Fibroblast of lung (primary cell): Measurements from ENCODE around the gene TRIM8.

Source experiments
- EZH2 ChIP-seq: IDR thresholded peaks from 2 replicates; pipeline ENCODE4 v1.5.1; 2012; ENCODE audit warnings: low read length, control low read depth, mild to moderate bottlenecking; ENCODE audit errors: missing control alignments
- TF ChIP-seq, protein P1 (sequence below), 2 donors: IDR thresholded peaks in 1 of 2; conservative IDR thresholded peaks in 1 of 2; 1 replicate in 1 of 2; 2 replicates in 1 of 2; pipeline ENCODE4 v1.5.1; 2011 to 2012; ENCODE audit warnings: low read length in 2 of 2, control low read depth in 1 of 2, inconsistent platforms in 1 of 2, low read depth in 1 of 2, mild to moderate bottlenecking in 1 of 2

DNA sequence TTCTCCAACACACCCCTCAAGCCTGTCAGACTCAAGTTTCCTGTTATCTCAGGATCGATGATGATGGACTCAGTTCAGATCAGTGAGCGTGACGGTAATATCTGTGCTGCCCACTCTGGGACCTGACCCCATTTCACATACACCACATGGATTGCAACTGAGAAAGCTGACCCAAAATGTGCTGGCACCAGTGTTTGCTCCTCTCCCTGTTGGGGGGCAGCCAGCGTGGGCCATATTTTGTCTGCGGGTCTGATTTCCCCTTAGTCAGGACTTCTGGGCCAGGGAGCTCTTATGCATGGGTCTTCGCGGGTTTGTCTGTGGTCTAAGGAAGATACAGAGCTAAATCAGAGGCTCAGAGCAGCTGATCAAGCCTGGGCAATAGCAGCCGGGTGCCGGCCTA is 42.6 kb upstream of the TRIM8 start:
- TF ChIP-seq, protein P1, sequence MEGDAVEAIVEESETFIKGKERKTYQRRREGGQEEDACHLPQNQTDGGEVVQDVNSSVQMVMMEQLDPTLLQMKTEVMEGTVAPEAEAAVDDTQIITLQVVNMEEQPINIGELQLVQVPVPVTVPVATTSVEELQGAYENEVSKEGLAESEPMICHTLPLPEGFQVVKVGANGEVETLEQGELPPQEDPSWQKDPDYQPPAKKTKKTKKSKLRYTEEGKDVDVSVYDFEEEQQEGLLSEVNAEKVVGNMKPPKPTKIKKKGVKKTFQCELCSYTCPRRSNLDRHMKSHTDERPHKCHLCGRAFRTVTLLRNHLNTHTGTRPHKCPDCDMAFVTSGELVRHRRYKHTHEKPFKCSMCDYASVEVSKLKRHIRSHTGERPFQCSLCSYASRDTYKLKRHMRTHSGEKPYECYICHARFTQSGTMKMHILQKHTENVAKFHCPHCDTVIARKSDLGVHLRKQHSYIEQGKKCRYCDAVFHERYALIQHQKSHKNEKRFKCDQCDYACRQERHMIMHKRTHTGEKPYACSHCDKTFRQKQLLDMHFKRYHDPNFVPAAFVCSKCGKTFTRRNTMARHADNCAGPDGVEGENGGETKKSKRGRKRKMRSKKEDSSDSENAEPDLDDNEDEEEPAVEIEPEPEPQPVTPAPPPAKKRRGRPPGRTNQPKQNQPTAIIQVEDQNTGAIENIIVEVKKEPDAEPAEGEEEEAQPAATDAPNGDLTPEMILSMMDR (conservative IDR thresholded peaks at IDR 0.05 in 1 of 2, IDR thresholded peaks at IDR 0.05 in 1 of 2; ENCODE audit: low read depth in 1 of 2, low read length in 2 of 2), result no peak
- TF ChIP-seq EZH2, result no peak
